Measurements from ENCODE around the gene SOX15.
A peak's percentile ranks its signal among the peaks of the same experiment; 100 is the strongest.
"Not testable (repeated sequence)": the region's sequence is repeated elsewhere in the genome, so short reads cannot be mapped to it uniquely, and the experiment has no call there.

The SOX15 gene

DNA sequence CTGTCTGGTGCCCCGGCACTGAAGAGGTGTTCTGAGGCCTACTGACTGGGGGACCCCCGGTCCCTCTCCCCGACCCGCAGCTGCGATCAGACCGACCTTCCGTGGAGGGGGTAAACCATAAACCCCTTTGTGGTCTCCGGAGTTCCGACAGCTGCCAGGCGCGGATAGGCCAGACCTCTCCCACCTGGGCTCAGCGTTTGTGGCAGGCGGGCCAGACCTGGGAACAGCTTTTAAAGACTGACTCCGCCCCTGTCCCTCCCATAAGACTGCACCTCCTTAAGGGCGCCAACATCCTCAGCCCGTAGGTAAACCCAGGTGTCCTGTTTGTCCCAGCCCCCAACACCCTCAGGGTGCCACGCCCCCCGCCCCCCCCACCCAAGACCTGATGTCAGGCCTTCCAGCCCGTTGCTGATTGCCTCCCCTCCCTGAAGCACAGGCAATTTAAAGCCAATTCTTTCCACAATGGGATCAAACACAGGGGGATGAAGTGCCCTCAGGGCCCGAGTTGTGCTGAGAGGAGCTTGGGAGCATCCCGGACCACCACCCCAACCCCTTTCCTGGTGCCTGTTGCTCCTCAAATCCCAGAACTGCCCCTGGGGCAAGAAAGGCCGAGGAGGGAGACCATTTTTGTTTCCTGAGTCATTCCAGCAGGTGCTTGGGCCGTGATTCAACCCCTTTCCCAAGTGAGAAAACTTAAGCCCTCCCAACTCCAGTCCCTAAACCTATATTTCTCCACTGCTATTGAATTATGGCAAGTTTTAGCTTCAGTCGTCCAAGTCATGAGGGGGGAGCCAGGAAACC, at the start of gene SOX15:
Gene SOX15, minus strand, starts transcription at position 204 of the 801 bp plus-strand sequence. CDS start 418 bp downstream, outside the sequence.
- FAIRE-seq, result no peak

GRCh38 chr17:7636163-7636562, 46.3 kb upstream of the SOX15 start:
- FAIRE-seq, result no peak

- FAIRE-seq, result no peak
These were observed 44.5 kb upstream of the SOX15 start for GRCh38 chr17:7634384-7634783.

DNA sequence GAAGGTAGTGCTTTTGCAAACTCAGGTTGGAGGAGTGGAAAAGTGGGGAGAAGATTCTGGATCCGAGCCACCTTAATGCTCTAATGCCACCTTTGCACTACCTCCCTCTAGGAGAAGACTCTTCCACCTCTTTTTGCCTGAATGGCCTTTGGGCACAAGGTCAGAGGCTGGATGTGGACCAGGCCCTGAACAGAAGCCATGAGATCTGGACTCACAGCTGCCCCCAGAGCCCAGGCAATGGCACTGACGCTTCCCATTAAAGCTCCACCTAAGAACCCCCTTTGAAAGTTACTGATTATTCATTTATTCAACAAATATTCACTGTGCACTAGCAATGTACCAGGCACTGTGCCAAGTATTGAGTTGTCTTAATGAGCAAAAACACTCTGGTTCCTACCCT, 43.2 kb upstream of the SOX15 start:
- no peak for FAIRE-seq

DNA sequence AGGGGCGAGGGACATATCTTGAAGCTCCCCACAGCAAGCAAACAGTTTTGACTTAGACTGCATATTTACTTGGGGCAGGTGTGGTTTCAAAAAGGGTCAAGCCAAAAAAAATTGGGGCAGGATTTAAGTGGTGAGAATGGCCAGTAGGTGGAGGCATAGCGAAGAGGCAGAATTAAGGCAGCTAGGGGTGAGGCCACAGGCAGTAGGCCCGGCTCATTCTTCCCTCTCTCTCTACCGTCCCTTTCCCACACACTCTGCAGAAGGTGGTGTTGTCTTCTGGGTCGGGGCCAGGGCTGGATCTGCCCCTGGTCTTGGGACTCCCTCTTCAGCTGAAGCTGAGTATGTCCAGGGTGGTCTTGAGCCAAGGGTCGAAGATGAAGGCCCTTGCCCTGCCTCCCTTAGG, 42.6 kb upstream of the SOX15 start:
- FAIRE-seq, result no peak

DNA sequence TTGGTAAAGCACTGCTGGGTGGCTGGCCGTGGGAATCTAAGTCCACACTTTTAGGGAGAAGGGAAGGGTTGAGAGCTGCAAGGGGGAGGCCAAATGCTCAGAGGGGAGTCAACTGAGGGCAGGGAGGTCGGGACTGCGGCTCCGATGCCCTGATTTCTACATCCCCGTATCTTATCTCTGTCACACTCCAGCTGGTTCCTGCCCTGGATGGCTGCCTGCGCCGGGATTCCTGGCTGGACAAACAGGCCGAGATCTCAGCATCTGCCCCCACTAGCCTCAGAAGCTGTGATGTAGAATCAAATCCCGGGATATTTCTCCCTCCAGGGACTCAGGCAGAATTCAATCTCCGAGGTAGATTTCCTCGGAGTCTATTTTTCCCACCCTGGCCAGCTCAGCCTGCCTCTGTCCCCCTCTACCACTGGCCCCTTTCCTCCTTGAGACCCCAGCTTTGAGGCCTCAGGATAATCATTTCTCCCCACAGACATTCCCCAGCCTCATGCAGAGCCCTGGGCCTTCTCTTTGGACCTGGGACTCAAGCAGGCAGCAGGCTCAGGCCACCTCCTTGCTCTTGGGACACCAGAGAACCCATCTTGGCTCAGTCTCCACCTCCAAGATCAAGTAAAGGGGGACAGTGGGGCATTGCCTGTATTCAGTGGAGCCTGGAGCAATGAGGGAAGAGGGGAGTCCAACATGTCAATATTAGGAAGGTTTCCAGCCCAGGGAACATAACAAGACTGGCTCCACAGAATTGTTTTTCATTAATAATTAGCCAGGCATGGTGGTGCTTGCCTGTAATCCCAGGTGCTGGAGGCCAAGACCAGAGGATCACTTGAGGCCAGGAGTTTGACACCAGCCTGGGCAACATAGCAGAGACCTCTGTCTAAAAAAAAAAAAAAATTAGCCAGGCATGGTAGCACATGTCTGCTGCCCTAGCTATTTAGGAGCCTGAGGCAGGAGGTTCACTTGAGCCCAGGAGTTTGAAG, 41.8 kb upstream of the SOX15 start:
- FAIRE-seq, result no peak

- FAIRE-seq, result no peak
These were observed 40.2 kb upstream of the SOX15 start, which contains the start of gene SHBG for GRCh38 chr17:7629939-7630571. Gene SHBG, plus strand, starts transcription at chr17:7630135. Its CDS starts 38 bp downstream, at chr17:7630173.

DNA sequence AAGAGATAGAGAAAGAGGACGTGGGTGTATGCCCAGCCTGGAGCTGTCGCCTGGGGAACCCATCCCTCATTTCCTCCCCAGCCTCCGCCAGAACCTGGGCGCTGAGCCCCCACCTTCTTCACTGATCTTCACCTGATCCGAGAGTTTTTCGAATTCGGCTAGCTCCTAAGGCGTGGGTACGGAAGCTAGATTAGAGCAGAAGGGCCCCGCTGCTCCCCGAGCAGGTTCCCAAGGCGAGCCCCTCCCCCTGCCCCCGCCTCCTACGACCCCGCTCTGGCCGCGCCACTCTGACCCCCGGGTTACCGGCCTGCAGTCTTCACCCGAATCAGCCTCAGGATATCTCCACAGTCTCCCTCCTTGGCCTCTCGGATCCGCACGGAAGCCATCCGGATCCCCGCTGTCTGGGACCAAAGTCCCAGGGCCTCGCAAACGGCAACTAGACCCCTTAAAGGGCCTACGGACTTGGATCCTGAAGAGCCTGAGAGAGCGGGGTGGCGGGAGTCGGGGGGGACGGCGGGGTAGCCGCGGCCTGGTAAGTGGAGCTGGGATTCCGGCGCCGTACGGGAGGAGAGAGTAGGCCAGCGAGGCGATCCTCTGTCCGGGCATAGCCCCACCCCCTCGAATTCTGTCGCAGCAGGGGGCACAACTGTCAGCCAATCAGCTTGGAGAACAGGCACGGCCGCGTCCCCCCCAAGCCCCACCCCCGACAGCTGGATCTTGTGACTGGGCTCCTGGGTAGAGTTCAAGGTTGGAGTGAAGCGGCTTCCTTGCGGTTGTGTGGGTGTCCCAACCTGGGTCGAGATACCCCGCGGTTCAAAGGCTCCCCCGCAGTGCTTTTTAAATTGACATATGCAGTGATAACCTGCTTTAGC, 37.6 kb upstream of the SOX15 start, which contains the start of gene SAT2:
Gene SAT2, minus strand, starts transcription at position 572 of the 872 bp plus-strand sequence. Its CDS starts 186 bp downstream, at position 386.
- FAIRE-seq, result no peak

DNA sequence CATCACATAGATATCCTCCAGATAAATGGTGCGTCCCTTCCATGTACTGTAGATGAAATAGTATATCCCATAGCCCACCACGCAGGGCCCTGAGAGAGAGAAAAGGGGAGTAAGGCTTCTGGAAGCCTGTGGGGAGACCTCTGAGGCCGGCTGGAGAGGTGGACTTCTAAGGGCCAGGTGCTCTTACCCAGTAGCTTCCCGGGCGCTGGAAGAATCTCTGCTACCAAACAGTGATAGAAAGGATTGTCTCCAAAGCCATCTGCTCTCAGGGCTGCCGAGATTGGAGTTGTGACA, 37.0 kb upstream of the SOX15 start:
- FAIRE-seq, result no peak

- no peak for FAIRE-seq
These were observed 36.4 kb upstream of the SOX15 start for GRCh38 chr17:7626307-7626706.

DNA sequence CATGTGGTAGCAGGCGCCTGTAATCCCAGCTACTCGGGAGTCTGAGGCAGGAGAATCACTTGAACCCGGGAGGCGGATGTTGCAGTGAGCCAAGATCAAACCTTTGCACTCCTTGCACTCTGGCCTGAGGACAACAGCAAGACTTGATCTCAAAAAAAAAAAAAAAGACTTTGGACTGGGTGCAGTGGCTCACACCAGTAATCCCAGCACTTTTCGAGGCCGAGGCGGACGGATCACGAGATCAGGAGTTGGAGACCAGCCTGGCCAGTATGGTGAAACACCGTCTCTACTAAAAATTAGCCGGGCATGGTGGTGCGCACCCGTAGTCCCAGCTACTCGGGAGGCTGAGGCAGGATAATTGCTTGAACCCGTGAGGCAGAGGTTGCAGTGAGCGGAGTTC, 35.9 kb upstream of the SOX15 start:
- FAIRE-seq, result not testable (repeated sequence)

- FAIRE-seq, result no peak
These were observed 33.8 kb upstream of the SOX15 start for GRCh38 chr17:7623661-7624060.

DNA sequence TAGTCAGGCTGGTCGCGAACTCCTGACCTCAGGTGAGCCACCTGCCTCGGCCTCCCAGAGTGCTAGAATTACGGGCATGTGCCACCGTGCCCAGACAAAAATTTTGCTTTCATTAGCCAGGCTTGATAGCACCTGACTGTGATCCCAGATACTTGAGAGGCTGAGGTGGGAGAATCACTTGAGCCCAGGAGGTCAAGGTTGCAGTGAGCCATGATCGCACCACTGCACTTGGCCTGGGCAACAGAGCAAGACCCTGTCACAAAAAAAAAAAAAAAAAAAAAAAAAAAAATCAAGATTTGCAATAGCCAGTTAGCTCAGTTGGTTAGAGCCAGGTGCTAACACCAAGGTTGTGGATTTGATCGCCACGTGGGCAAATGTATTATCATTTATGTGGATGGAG, 30.9 kb upstream of the SOX15 start:
- no peak for FAIRE-seq

GRCh38 chr17:7618608-7619007, 28.7 kb upstream of the SOX15 start:
- no peak for FAIRE-seq

GRCh38 chr17:7615265-7615747, 25.4 kb upstream of the SOX15 start:
- no peak for FAIRE-seq

DNA sequence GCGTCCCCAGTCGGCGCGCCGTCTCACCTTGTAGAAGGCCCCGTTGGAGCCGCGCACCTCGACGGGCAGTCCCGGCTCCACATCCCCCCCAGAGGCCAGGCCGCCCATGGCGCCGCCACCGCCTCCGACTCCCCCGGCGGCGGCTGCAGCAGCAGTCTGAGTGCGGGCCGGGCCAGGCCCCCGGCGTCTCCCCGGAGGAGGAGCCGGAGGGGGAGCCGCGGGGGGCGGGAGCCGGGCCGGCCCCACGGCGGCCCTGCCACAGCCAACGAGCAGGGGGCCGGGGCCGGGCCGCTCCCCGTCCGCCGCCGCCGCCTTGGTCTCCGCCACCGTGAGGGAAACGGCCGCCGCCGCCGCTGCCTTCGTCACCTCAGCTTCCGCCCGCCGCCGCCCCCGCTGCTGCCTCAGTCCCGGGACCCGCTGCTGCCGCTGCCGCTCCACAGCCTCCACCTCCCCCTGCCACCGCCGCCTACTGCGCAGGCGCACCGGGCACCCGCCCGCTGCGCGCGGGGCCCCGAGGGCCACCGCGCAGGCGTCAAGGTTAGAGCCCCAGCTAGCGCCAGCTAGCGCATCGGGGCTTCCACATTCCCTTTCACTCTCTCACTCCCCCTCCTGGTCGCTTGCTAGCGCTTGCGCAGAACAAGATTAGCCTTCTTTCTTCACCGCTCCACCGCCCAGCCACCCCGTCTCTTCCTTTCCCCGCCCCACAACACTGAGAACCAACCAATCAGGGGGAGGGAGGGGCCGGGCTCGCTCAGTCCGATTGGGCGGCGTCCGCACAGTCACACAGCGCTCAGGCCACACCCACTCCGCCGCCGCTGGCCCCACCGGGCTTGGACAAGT, 24.8 kb upstream of the SOX15 start, which contains the start of gene FXR2:
Gene FXR2, minus strand, starts transcription at position 473 of the 840 bp plus-strand sequence. Its CDS starts 365 bp downstream, at position 108.
- FAIRE-seq, result peak; percentile 14

DNA sequence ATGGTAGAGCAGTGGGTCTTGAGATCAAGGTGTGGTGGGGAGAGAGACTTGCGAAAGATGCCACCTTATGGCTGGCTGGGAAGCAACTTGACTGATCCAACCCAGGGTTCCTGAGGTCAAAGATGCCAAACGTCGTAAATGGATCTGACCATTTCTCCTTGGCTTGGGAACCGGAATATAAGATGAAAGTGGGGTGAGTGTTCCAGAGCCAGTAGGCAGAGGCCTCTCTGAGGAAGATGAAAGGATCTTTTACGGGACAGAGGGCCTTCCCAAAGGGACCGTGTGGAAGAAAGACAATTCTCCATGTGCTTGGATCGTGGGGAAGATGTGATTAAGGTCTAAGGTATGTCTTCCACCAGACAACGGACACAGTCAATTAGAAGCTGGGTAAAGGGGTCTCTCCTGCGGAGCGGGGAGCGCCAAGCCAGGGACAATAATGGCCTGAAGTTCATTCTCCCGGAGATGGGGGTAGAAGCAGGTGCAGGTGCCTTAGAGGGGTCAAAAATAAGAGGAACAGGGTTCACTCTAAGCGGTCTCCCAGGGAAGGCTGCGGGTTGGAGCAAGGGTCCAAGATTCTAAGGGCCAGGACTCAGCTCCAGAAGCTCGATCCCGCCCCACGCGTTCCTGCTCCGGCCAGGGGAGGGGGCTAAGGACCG, 24.0 kb upstream of the SOX15 start:
- no peak for FAIRE-seq

- FAIRE-seq, result no peak
These were observed 22.4 kb upstream of the SOX15 start for GRCh38 chr17:7612294-7612640.

DNA sequence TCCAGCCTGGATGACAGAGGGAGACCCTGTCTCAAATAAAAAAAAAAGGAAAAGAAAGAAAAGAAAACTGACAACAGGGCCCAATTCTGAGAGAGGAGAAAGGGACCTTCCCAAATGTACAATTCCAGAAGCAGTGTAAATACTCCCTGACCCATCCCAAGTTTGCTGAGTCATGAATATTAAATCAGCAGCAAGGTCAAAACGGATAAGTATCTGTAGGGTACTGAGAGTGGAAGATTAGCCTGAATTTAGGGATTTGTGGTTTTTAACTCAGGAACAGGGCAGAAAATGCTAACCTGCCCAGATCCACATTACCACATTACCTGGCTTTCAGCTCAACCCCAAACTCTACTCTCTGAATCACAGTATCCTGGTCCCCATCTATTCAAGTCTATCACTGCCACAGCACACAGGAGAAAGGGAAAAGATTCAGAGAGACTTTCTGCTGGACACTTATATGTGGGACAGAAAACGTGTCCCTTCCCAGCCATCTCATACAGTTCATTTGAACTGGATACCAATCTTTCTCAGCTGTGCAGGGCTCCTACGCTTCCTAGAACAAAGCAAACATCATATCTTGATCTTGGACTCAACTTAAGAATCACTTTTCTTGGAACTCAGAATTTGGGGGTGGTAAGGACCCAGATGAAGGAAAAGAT, 21.9 kb upstream of the SOX15 start:
- no peak for FAIRE-seq

DNA sequence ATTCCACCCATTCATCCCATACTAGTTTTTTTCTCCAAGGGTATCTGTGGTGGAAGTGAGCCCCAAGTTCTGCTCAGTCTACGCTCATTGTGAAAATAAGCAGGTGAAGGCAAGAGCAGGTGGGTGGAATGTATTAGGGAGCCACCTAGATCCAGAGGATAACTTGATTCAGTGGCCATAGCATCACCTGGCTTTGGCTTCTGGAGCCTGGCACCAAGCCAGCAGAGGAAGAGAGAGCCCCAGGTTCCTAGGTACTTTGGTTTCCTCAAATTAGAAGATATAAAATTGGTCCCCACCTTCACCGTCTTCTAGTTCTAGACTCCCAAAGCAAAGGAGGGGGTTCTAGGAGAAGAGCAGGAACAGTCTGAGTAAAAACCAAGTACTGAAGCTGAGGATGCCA, 20.7 kb upstream of the SOX15 start:
- FAIRE-seq, result no peak

Measured in colon (tissue), 2 donors.